ENCODE data around the gene ALG8.

DNA sequence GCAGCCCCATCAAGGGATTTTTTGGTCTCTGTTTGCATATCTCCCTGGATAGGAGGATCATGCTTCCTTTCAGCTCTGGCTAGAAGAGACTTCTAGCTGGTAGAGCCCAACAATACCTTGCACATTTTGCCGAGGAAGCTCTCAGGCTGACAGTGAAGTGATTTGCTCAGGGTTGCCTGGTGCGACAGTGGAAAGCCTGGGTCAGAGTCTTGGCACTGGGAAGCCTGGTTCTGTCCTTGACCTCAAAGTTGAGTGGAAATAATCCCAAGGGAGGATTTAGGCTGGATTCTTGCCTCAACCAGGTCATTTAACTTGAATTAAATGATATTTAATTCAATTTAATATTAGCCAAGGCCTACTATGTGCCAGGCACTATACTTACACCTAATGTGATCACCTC is 24.4 kb upstream of the ALG8 start:
- TF ChIP-seq, protein P1, sequence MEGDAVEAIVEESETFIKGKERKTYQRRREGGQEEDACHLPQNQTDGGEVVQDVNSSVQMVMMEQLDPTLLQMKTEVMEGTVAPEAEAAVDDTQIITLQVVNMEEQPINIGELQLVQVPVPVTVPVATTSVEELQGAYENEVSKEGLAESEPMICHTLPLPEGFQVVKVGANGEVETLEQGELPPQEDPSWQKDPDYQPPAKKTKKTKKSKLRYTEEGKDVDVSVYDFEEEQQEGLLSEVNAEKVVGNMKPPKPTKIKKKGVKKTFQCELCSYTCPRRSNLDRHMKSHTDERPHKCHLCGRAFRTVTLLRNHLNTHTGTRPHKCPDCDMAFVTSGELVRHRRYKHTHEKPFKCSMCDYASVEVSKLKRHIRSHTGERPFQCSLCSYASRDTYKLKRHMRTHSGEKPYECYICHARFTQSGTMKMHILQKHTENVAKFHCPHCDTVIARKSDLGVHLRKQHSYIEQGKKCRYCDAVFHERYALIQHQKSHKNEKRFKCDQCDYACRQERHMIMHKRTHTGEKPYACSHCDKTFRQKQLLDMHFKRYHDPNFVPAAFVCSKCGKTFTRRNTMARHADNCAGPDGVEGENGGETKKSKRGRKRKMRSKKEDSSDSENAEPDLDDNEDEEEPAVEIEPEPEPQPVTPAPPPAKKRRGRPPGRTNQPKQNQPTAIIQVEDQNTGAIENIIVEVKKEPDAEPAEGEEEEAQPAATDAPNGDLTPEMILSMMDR (optimal IDR thresholded peaks at IDR 0.05 in 1 of 3, IDR thresholded peaks at IDR 0.05 in 1 of 3, conservative IDR thresholded peaks at IDR 0.05 in 1 of 3; ENCODE audit: extremely low read depth in 1 of 3, insufficient read depth in 2 of 3, low read length in 3 of 3), result no peak
- no peak for TF ChIP-seq EZH2 (IDR thresholded peaks at IDR 0.05; ENCODE audit: low read length)

Data from keratinocyte (primary cell).